CD14-positive monocyte (primary cell): ENCODE results near the gene ARHGEF16. TPM values are rescaled to one million over a fixed set of nuclear protein-coding genes. Genes with fewer than 3 reads are reported as not detected.

Experiments
- DNase-seq, 3 donors: peaks; one replicate each; pipeline ENCODE4 v3.0.0-alpha.2; 2011 to 2022
- H2AFZ ChIP-seq: 2 replicates; pipeline ENCODE4 v1.6.0; 2012; ENCODE audit warnings: mild to moderate bottlenecking, low read depth, low read length, inconsistent platforms; ENCODE audit not compliant: insufficient read depth, poor library complexity, severe bottlenecking
- H3K27ac ChIP-seq, 2 donors: 1 replicate in 1 of 2; 2 replicates in 1 of 2; pipeline ENCODE4 v1.5.1; 2012 to 2013; ENCODE audit warnings: low read length in 2 of 2, control low read depth in 1 of 2, inconsistent platforms in 1 of 2, low read depth in 1 of 2, mild to moderate bottlenecking in 1 of 2
- H3K27me3 ChIP-seq, 2 donors: one replicate each; pipeline versions ENCODE4 v1.6.0 to v1.6.1; 2011 to 2013; ENCODE audit warnings: low read length in 2 of 2; ENCODE audit not compliant: control insufficient read depth in 2 of 2, insufficient read depth in 2 of 2
- H3K36me3 ChIP-seq, 2 donors: replicated peaks in 1 of 2; 1 replicate in 1 of 2; 2 replicates in 1 of 2; pipeline versions ENCODE4 v1.5.1 to v1.6.1; 2012 to 2013; ENCODE audit warnings: low read length in 2 of 2, control low read depth in 1 of 2, inconsistent platforms in 1 of 2, mild to moderate bottlenecking in 1 of 2; ENCODE audit not compliant: insufficient read depth in 2 of 2, control insufficient read depth in 1 of 2
- H3K4me1 ChIP-seq, 2 donors: 1 replicate in 1 of 2; 2 replicates in 1 of 2; pipeline versions ENCODE4 v1.5.1 to v1.6.1; 2012 to 2013; ENCODE audit warnings: low read length in 2 of 2, control low read depth in 1 of 2, inconsistent platforms in 1 of 2, mild to moderate bottlenecking in 1 of 2, moderate library complexity in 1 of 2; ENCODE audit not compliant: insufficient read depth in 2 of 2, control insufficient read depth in 1 of 2
- H3K4me2 ChIP-seq: replicated peaks from 2 replicates; pipeline ENCODE3; 2012; ENCODE audit warnings: low read length, moderate library complexity, mild to moderate bottlenecking; ENCODE audit not compliant: poor library complexity, severe bottlenecking; ENCODE audit errors: extremely low read depth
- H3K4me3 ChIP-seq, 3 experiments: fragments of 200-600 bp in 1 of 3; sonication (generic) in 1 of 3; replicated peaks in 1 of 3; 1 replicate in 2 of 3; 2 replicates in 1 of 3; pipeline ENCODE4 v1.5.1; 2011 to 2013; ENCODE audit warnings: low read length in 3 of 3, mild to moderate bottlenecking in 3 of 3, control low read depth in 2 of 3, low read depth in 2 of 3, inconsistent platforms in 1 of 3, moderate library complexity in 1 of 3
- H3K79me2 ChIP-seq: 2 replicates; pipeline ENCODE4 v1.6.0; 2012; ENCODE audit warnings: mild to moderate bottlenecking, control low read depth, inconsistent platforms, low read length, moderate library complexity; ENCODE audit not compliant: insufficient read depth
- H3K9ac ChIP-seq: 2 replicates; pipeline ENCODE4 v1.6.0; 2017; ENCODE audit warnings: low read length, mild to moderate bottlenecking; ENCODE audit not compliant: insufficient read depth, poor library complexity, severe bottlenecking
- H3K9me3 ChIP-seq, 2 donors: replicated peaks in 1 of 2; 1 replicate in 1 of 2; 2 replicates in 1 of 2; pipeline versions ENCODE4 v1.5.1 to v1.6.1; 2012 to 2013; ENCODE audit warnings: low read length in 2 of 2, control low read depth in 1 of 2; ENCODE audit not compliant: control insufficient read depth in 1 of 2, insufficient read depth in 1 of 2
- H4K20me1 ChIP-seq: 2 replicates; pipeline ENCODE4 v1.6.0; 2012; ENCODE audit warnings: mild to moderate bottlenecking, low read length, control low read depth, moderate library complexity; ENCODE audit not compliant: insufficient read depth
- H3K27ac Mint-ChIP-seq, 7 donors: one replicate each; pipeline ENCODE4 v1.8.0; 2020; ENCODE audit warnings: mild to moderate bottlenecking in 7 of 7, mixed read lengths in 7 of 7, moderate library complexity in 6 of 7, inconsistent platforms in 2 of 7
- H3K27me3 Mint-ChIP-seq, 3 donors: one replicate each; pipeline ENCODE4 v1.8.0; 2021 to 2022; ENCODE audit warnings: low read depth in 3 of 3, mild to moderate bottlenecking in 3 of 3, mixed read lengths in 3 of 3, moderate library complexity in 3 of 3, inconsistent platforms in 1 of 3
- H3K36me3 Mint-ChIP-seq, 2 donors: one replicate each; pipeline ENCODE4 v1.8.0; 2020; ENCODE audit warnings: mixed read lengths in 2 of 2, inconsistent platforms in 1 of 2, mild to moderate bottlenecking in 1 of 2
- H3K4me1 Mint-ChIP-seq: one replicate; pipeline ENCODE4 v1.8.0; 2020; ENCODE audit warnings: mild to moderate bottlenecking, mixed read lengths
- H3K4me3 Mint-ChIP-seq, 2 donors: one replicate each; pipeline ENCODE4 v1.8.0; 2020; ENCODE audit warnings: mild to moderate bottlenecking in 2 of 2, mixed read lengths in 2 of 2, moderate library complexity in 1 of 2
- H3K9me3 Mint-ChIP-seq, 7 donors: one replicate each; pipeline ENCODE4 v1.8.0; 2020 to 2022; ENCODE audit warnings: mixed read lengths in 7 of 7, mild to moderate bottlenecking in 6 of 7, moderate library complexity in 6 of 7, inconsistent platforms in 2 of 7
- WGBS: methylation state at CpG from one replicate; pipeline ENCODE4 v1.1.5; 2013; ENCODE audit warnings: missing lambda C conversion rate; ENCODE audit not compliant: insufficient coverage; 5-methylcytosine and 5-hydroxymethylcytosine counted together
- intact Hi-C, 2 donors: fragments of 100-400 bp; cut with micrococcal nuclease; formaldehyde crosslinking; loops; one replicate each; pipeline versions ENCODE4 v1.15.0 to v1.15.1; 2023
- polyA plus RNA-seq, 3 donors: library from polyadenylated mRNA; depleted of rRNA in 1 of 3; unstranded in 2 of 3; stranded (reverse) in 1 of 3; fragments of 300-500 nt in 2 of 3; fragments of >200 nt in 1 of 3; fragmentation: Illumina TruSeq in 2 of 3; gene quantifications; 1 replicate in 2 of 3; 2 replicates in 1 of 3; pipeline ENCODE4 v1.2.3, GENCODE V29; 2012 to 2021
- TF ChIP-seq, protein P1 (sequence below): fragments of 200-600 bp; IDR thresholded peaks from one replicate; pipeline ENCODE4 v1.8.0; 2022; ENCODE audit warnings: antibody characterized with exemption, mild to moderate bottlenecking

ARHGEF16 gene
- polyA plus RNA-seq, 3 donors = not detected

- no peaks in the 10 kb centered on the region for H3K36me3 Mint-ChIP-seq
- TF ChIP-seq, protein P1, sequence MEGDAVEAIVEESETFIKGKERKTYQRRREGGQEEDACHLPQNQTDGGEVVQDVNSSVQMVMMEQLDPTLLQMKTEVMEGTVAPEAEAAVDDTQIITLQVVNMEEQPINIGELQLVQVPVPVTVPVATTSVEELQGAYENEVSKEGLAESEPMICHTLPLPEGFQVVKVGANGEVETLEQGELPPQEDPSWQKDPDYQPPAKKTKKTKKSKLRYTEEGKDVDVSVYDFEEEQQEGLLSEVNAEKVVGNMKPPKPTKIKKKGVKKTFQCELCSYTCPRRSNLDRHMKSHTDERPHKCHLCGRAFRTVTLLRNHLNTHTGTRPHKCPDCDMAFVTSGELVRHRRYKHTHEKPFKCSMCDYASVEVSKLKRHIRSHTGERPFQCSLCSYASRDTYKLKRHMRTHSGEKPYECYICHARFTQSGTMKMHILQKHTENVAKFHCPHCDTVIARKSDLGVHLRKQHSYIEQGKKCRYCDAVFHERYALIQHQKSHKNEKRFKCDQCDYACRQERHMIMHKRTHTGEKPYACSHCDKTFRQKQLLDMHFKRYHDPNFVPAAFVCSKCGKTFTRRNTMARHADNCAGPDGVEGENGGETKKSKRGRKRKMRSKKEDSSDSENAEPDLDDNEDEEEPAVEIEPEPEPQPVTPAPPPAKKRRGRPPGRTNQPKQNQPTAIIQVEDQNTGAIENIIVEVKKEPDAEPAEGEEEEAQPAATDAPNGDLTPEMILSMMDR = no peak
Observed at GRCh38 chr1:3420218-3420951, 34.1 kb upstream of the ARHGEF16 start.

GRCh38 chr1:3422638-3423037 is 31.8 kb upstream of the ARHGEF16 start:
- TF ChIP-seq, protein P1 = no peak
- Mint-ChIP-seq H3K27me3 (peaks cover 8 to 16% (median 13%) of the 10 kb centered on the region in 3 donors), H3K4me3 (no peak overlapping the region), H3K27ac (no peak overlapping the region), H3K36me3 (no peaks in the 10 kb centered on the region), H3K9me3 (peaks cover 0 to 13% (median under 1%) of the 10 kb centered on the region in 7 donors), H3K4me1 (no peaks in the 10 kb centered on the region)
- WGBS = 93% methylated on average over 13 of the region's 14 CpGs
- H3K4me3 ChIP-seq = no peak overlapping the region
- H3K9ac ChIP-seq = no peak overlapping the region
- H3K27me3 ChIP-seq = peaks cover 0 to 2% of the 10 kb centered on the region in 2 donors
- no peak overlapping the region for H2AFZ ChIP-seq
- DNase-seq = no peak
- H3K4me1 ChIP-seq = no peaks in the 10 kb centered on the region
- H3K27ac ChIP-seq = no peak overlapping the region
- H3K9me3 ChIP-seq = peaks cover 0 to 1% of the 10 kb centered on the region in 2 donors
- H4K20me1 ChIP-seq = no peaks in the 10 kb centered on the region
- H3K36me3 ChIP-seq = no peaks in the 10 kb centered on the region
- intact Hi-C loops = loop anchor here in 1 of 2 donors (5.0 kb wide), 1 partner anchor 415 kb away; no protein-coding TSS in a partner anchor
- no peaks in the 10 kb centered on the region for H3K79me2 ChIP-seq
- no peak overlapping the region for H3K4me2 ChIP-seq

More at GRCh38 chr1:3420218-3420951, 34.1 kb upstream of the ARHGEF16 start:
- Histone ChIP-seq H3K36me3 (no peaks in the 10 kb centered on the region), H4K20me1 (no peaks in the 10 kb centered on the region), H3K4me2 (no peak overlapping the region), H3K9me3 (peaks cover 8 to 15% of the 10 kb centered on the region in 2 donors), H3K79me2 (no peaks in the 10 kb centered on the region), H3K4me1 (no peaks in the 10 kb centered on the region), H3K27ac (no peak overlapping the region), H3K4me3 (no peak overlapping the region), H2AFZ (no peak overlapping the region), H3K27me3 (peaks cover 0 to 2% of the 10 kb centered on the region in 2 donors), H3K9ac (no peak overlapping the region)
- Mint-ChIP-seq H3K27me3 (peaks cover 9 to 16% (median 13%) of the 10 kb centered on the region in 3 donors), H3K4me3 (no peak overlapping the region), H3K4me1 (no peaks in the 10 kb centered on the region), H3K27ac (peak overlapping the region in 1 of 7 donors; percentile 13), H3K9me3 (peaks cover 4 to 16% (median 10%) of the 10 kb centered on the region in 7 donors)
- intact Hi-C loops = loop anchor here in 1 of 2 donors (5.0 kb wide), 1 partner anchor 413 kb away; no protein-coding TSS in a partner anchor
- 92% methylated on average over 22 of the region's 23 CpGs for WGBS
- DNase-seq = no peak
